ENCODE measurements around the gene ODAD4.

ODAD4 gene

GRCh38 chr17:41942626-41943373 lies 12.4 kb downstream of the ODAD4 start:
- no peak for DNase-seq

DNA sequence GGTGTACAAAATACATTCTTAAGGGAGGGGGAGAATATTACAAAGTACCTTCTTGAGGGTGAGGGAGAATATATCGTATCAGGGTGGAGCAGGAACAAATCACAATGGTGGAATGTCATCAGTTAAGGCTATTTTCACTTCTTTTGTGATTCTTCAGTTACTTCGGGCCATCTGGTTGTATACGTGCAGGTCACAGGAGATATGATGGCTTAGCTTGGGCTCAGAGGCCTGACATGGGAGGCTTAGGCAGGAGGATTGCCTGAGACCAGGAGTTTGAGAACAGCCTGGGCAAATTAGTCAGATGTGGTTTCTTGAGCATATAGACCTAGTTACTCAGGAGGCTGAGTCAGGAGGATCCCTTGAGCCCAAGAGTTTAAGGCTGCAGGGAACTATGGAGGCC lies 13.1 kb downstream of the ODAD4 start:
- no peak for DNase-seq

GRCh38 chr17:41944943-41945342 lies 14.5 kb downstream of the ODAD4 start:
- DNase-seq, result no peak

DNA sequence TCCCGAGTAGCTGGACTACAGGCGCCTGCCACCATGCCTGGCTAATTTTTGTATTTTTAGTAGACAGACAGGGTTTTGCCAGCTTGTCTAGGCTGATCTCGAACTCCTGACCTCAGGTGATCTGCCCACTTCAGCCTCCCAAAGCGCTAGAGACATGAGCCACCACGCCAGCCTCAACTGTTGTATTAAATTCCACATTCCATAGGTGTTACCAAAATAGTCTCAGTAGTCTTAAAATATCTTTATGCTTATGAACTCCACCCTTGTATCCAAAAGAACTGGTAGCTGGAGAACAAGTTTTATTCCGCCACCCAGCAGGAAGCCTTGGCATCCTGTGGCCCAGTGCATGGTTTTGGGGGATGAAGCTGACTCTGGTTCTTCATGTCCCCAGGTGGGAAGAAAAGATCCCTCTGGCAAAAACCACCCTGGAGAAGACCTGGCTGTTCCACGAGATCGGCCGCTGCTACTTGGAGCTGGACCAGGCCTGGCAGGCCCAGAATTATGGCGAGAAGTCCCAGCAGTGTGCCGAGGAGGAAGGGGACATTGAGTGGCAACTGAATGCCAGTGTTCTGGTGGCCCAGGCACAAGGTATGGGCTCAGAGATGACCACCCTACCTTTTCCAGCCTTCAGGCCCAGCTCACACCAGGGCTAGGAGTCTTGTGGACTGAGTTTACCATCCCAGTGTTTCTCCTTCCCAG lies 18.5 kb downstream of the ODAD4 start:
- no peak for DNase-seq

DNA sequence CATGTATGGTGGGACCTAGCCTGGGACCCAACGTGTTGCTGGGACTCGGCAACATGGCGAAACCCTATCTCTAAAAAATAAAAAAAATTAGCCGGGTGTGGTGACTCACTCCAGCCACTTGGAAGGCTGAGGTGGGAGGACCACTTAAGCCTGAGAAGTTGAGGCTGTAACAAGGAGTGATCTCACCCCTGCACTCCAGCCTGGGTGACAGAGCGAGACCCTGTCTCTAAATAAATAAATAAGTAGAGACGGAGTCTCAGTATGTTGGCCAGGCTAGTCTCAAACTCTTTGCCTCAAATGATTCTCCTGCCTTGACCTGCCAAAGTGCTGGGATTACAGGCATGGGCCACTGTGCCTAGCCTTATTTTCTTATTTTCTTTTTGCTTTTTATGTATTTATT lies 26.1 kb downstream of the ODAD4 start:
- no peak for DNase-seq

DNA sequence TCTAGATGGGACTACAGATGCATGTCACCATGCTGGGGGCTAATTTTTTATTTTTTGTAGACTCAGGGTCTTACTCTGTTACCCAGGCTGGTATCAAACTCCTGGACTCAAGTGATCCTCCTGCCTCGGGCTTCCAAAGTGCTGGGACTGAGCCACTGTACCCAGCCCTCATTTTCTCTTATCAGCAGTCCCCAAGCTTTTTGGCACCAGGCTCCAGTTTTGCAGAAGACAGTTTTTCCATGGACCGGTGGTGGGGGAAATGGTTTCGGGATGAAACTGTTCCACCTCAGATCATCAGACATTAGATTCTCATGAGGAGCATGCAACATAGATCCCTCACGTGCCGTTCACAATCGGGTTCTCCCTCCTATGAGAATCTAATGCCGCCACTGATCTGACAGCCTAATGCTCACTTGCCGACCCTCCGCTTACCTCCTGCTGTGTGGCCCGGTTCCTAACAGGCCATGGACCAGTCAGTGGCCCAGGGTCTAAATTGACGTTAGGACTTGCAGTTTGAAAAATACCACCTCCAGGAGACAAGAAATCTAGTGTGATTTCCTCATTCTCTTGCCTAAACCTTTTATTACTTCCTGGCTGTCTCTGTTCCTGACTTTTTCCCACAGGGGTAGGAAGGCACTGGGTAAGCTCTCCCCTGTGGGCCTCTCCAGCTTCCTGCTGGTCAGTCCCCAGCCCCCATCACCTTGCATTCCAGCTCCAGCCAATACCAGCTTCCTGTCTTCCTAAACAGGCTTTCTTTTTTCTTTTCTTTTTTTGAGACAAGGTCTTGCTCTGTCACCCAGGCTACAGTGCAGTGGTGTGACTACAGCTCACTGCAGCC lies 26.8 kb downstream of the ODAD4 start:
- no peak for DNase-seq

DNA sequence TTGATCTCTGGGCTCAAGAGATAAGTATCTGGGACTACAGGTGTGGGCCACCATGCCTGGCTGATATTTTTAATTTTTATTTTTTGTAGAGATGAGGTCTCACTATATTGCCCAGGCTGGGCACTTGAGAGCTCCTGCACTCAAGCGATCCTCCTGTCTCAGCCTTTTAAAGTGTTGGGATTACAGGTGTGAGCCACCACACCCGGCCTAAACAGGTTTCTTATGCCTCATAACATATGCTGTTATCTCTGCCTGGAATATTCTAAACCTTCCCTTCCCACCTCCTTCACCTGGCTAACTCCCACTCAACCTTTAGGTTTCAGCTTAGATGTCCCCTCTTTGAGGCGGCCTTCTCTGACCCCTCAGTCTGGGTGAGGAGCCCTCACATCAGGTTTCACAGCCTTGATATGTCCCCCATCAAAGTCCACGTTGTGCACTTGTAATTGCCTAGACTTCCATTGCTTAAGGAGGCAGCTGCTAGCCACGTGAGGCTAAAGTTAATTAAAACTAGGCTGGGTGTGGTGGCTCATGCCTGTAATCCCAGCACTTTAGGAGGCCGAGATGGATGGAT lies 27.5 kb downstream of the ODAD4 start:
- no peak for DNase-seq

GRCh38 chr17:41959030-41959335 lies 28.6 kb downstream of the ODAD4 start:
- no peak for DNase-seq

DNA sequence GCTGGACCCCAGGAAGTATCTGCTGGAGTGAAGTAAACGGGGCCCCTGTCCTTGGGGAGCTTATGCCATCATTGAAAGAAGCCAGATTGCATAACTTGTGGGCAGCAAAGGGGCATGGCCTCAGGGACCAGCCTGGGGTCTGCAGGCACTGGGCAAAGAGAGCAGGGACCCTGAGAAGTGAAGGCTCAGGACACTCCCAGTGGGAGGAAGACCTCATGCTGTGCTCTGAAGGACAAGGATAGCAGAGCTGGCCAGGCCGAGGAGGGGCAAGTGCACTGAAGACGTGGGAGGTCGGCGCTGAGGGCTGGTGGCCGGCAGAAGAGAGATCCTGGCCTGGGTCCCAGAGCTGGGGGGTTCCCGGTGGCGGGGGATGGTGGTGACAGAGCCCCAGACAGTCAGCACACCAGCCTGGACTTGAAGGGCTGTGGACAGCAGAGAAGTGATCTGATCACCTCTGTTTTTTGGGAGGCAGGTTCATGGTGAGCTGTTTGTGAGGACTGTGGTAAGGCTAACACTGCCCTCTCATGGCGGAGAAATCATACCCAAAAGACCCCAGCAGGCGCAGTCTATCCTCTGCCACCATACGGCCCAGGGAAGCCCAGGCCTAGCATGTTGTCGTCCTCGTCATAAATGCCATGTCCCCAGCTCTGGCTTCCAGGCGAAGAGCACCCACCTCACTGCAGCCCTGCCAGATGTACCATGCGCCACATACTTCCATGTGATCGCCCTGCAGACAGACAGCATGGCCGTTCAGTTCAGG lies 29.1 kb downstream of the ODAD4 start:
- no peak for DNase-seq

- DNase-seq, result no peak
Observed at GRCh38 chr17:41962111-41962510, 31.7 kb downstream of the ODAD4 start.

DNA sequence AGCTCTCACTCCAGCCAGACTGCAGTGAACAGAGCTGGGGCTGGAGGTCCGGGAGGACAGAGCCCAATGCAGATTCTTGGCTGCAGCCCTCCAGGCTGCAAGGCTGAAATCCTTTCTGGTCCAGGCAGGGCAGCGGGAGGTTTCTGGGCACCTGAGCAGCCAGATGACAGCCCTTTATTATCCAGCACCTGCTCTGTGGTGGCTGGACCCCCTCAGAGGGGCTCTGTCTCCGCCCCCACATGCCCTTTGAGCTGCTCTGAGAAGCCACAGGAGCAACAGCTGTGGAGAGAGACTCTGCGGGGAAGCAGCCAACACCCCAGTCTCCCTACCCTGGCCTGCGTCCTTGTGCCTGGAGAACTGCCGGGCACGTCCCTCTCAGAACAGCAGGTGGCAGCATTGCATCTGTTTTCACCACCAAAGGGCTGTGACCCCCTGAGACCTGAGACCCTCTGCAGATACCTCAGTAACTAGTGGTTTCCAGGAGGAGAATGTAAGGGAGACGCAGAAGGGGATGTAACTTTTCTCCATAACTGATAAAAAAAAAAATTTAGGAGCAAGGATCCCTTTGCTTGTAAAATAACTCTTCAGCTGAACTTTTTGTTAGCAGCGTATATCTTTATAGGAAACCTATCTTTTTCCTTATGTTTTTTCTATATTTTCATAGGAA lies 32.5 kb downstream of the ODAD4 start:
- DNase-seq, result peak; percentile 79

DNA sequence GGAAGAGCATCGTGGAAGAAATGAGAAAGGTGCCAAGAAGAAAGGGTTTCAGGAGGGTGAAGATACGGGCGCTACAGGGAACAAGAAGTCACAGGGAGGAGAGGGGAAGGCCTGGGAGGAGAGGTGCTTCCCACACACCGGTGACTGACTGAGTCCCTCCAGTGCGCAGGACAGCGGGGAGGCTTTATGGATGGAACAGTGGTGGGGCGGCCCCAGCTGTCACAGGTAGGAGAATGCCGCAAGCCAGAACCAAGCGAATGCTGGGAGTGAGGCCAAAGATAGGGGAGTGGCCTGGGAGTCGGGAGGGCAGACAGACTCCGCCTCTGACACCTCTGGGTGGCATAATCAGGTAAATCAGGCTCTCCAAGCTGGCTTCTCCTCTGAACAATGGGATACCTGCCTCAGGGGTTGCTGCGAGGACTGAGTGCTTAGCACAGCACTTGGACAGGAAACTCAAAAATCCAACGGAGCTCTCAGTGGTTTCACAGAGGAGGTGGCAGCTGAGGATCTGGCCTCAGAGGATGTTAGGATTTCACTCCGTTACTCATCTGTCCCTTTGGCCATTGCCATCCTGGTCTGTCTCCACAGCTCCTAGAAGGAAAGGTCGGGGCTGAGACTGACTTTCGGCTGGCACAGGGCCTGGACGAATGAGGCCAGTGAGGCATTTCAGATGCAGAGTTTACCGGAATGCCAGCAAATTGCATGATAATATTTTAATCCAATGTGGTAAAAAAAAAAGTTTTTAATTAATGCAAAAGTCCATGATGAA lies 35.5 kb downstream of the ODAD4 start:
- peak; percentile 81 for DNase-seq

- DNase-seq, result peak; percentile 94
Observed at GRCh38 chr17:41966463-41967140, 36.2 kb downstream of the ODAD4 start, which contains the start of gene CNP. Gene CNP (plus strand): TSS chr17:41966795. CDS start chr17:41966885, 90 bp downstream.

GRCh38 chr17:41967141-41967920 lies 36.9 kb downstream of the ODAD4 start:
- DNase-seq, result peak; percentile 66

GRCh38 chr17:41967921-41968578 lies 37.6 kb downstream of the ODAD4 start:
- DNase-seq, result no peak

DNA sequence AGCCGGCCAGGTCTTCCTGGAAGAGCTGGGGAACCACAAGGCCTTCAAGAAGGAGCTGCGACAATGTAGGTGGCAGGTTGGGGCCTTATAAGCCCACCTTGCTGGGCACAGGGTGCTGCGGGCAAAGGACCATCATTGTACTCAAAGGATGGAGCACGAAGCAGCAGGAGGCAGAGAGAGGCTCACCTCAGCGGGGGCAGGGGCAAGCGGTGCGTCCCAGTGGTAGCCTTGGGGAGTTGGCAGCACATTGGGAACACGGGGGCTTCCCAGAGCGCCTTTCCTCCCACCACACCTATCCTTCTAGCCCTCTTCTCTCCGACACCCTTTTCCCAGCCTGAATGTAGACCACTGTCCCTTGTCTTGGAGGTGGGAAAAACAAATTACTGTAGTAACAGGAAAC lies 38.3 kb downstream of the ODAD4 start:
- DNase-seq, result no peak

DNA sequence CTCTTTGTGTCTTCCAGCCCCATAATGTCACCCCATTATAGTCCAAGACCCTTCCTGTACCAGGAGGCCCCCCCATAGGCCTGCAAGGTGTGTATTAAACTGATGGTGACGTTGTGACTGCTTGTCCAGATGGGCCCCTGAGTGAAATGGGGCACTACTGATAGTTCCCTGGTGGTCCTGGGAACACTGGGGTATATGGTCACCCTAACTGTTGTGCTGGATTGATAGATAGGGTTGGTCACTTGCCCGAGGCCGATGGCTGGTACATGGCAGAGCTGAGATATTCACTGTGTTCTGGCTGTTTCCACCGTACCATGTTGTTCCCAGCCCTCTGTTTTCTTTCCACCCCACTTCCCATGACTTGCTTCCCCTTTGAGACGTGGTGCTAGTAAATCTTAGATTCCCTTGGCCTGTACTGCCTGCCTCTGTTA lies 40.5 kb downstream of the ODAD4 start:
- DNase-seq, result no peak

GRCh38 chr17:41971721-41972523 lies 41.5 kb downstream of the ODAD4 start:
- DNase-seq, result no peak

All from CD4-positive, alpha-beta T cell treated with Interleukin-6 for 4 hours (primary cell).